Ovary (tissue), 3 donors: ENCODE data around the gene LANCL2.

Source experiments
- EP300 ChIP-seq: sonication (generic); formaldehyde crosslinking; IDR thresholded peaks from one replicate; pipeline ENCODE4 v1.6.1; 2017; ENCODE audit warnings: antibody characterized with exemption
- POLR2A ChIP-seq: fragments of 450-650 bp; IDR thresholded peaks from one replicate; pipeline ENCODE4 v1.6.1; 2017; ENCODE audit warnings: antibody characterized with exemption, mild to moderate bottlenecking, moderate library complexity
- TF ChIP-seq, protein P1 (sequence below), 3 donors: fragments of 450-650 bp in 2 of 3; fragments of 200-600 bp in 1 of 3; IDR thresholded peaks; one replicate each; pipeline versions ENCODE4 v1.5.1 to v1.8.0; 2016 to 2022; ENCODE audit warnings: antibody characterized with exemption in 3 of 3, mild to moderate bottlenecking in 1 of 3
- donor health status: DM: no; HTN: no; CAD: no.

DNA sequence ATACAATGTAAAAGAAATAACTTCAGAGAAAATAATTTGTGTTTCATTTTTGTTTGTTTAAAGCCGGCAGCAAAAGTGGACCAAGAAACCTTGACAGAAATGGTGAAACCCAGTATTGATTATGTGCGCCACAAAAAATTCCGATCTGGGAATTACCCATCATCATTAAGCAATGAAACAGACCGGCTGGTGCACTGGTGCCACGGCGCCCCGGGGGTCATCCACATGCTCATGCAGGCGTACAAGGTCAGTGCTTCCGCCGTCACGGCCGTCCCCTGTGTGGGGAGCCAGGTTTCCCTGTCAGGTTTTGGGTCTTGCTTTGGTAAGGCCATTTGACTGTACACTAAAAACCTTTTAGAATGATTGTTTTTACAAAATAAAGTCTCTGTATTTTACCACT, 46.7 kb downstream of the LANCL2 start:
- TF ChIP-seq POLR2A (no peak), EP300 (no peak)
- TF ChIP-seq, protein P1, sequence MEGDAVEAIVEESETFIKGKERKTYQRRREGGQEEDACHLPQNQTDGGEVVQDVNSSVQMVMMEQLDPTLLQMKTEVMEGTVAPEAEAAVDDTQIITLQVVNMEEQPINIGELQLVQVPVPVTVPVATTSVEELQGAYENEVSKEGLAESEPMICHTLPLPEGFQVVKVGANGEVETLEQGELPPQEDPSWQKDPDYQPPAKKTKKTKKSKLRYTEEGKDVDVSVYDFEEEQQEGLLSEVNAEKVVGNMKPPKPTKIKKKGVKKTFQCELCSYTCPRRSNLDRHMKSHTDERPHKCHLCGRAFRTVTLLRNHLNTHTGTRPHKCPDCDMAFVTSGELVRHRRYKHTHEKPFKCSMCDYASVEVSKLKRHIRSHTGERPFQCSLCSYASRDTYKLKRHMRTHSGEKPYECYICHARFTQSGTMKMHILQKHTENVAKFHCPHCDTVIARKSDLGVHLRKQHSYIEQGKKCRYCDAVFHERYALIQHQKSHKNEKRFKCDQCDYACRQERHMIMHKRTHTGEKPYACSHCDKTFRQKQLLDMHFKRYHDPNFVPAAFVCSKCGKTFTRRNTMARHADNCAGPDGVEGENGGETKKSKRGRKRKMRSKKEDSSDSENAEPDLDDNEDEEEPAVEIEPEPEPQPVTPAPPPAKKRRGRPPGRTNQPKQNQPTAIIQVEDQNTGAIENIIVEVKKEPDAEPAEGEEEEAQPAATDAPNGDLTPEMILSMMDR (IDR thresholded peaks at IDR 0.05), result no peak
